HepG2 (cell line): ENCODE data around the gene UGGT1. TPM values are rescaled to one million over a fixed set of nuclear protein-coding genes. Genes with fewer than 3 reads are reported as not detected.

Source experiments
- ARID5B ChIP-seq: IDR thresholded peaks from 2 replicates; pipeline ENCODE4 v1.4.0; 2020; ENCODE audit warnings: mild to moderate bottlenecking, missing genetic modification reagents
- ATM ChIP-seq: fragments of 450-650 bp; IDR thresholded peaks from 2 replicates; pipeline ENCODE4 v1.7.1; 2017; ENCODE audit warnings: mild to moderate bottlenecking, borderline replicate concordance
- GATAD2A ChIP-seq: IDR thresholded peaks from 2 replicates; pipeline ENCODE4 v1.6.1; 2016
- GFI1 ChIP-seq: sonication (generic); formaldehyde crosslinking; IDR thresholded peaks from 2 replicates; pipeline ENCODE4 v1.5.0; 2020; ENCODE audit warnings: missing genetic modification reagents, mild to moderate bottlenecking, borderline replicate concordance
- HNF4G ChIP-seq, 2 experiments: sonication (generic) in 1 of 2; formaldehyde crosslinking in 1 of 2; IDR thresholded peaks; 2 replicates each; pipeline versions ENCODE4 v1.4.0 to v1.6.1; 2011 to 2020; ENCODE audit warnings: borderline replicate concordance in 2 of 2, low read depth in 2 of 2, mild to moderate bottlenecking in 2 of 2, low read length in 1 of 2, missing genetic modification reagents in 1 of 2, moderate library complexity in 1 of 2
- MED1 ChIP-seq: sonication (generic); formaldehyde crosslinking; IDR thresholded peaks from 2 replicates; pipeline ENCODE4 v1.4.0; 2020; ENCODE audit warnings: missing genetic modification reagents
- NFKBIZ ChIP-seq: IDR thresholded peaks from 2 replicates; pipeline ENCODE4 v1.6.1; 2018; ENCODE audit warnings: missing genetic modification reagents, missing compliant biosample characterization
- NONO ChIP-seq, 2 experiments: fragments of 450-650 bp in 1 of 2; sonication (generic) in 1 of 2; formaldehyde crosslinking in 1 of 2; IDR thresholded peaks in 1 of 2; conservative IDR thresholded peaks in 1 of 2; 2 replicates each; pipeline versions ENCODE4 v1.6.1 to v1.8.0; 2017 to 2022; ENCODE audit warnings: mild to moderate bottlenecking in 1 of 2, missing genetic modification reagents in 1 of 2, moderate library complexity in 1 of 2
- NR2F6 ChIP-seq, 2 experiments: IDR thresholded peaks; 2 replicates each; pipeline ENCODE4 v1.6.1; 2016; ENCODE audit warnings: antibody characterized with exemption in 1 of 2, mild to moderate bottlenecking in 1 of 2
- PAXIP1 ChIP-seq: sonication (generic); formaldehyde crosslinking; conservative IDR thresholded peaks from 2 replicates; pipeline ENCODE4 v1.4.0; 2020; ENCODE audit warnings: mild to moderate bottlenecking, missing genetic modification reagents, moderate library complexity
- SAP130 ChIP-seq: IDR thresholded peaks from 2 replicates; pipeline ENCODE4 v1.6.1; 2016; ENCODE audit warnings: low read depth
- SMC3 ChIP-seq: IDR thresholded peaks from 2 replicates; pipeline ENCODE4 v1.6.1; 2011; ENCODE audit warnings: low read length, improper control_type of control experiment
- SOX13 ChIP-seq, 3 experiments: fragments of 450-650 bp in 1 of 3; sonication (generic) in 1 of 3; formaldehyde crosslinking in 1 of 3; IDR thresholded peaks in 2 of 3; conservative IDR thresholded peaks in 1 of 3; 2 replicates each; pipeline versions ENCODE4 v1.5.0 to v1.6.1; 2016 to 2020; ENCODE audit warnings: antibody characterized with exemption in 1 of 3, mild to moderate bottlenecking in 1 of 3, missing compliant biosample characterization in 1 of 3, missing genetic modification reagents in 1 of 3, moderate library complexity in 1 of 3
- SOX6 ChIP-seq, 2 experiments: fragments of 450-650 bp in 1 of 2; sonication (generic) in 1 of 2; formaldehyde crosslinking in 1 of 2; IDR thresholded peaks; 2 replicates each; pipeline versions ENCODE4 v1.4.0 to v1.6.1; 2017 to 2020; ENCODE audit warnings: antibody characterized with exemption in 1 of 2, mild to moderate bottlenecking in 1 of 2, missing genetic modification reagents in 1 of 2
- TEAD3 ChIP-seq: optimal IDR thresholded peaks from 2 replicates; pipeline ENCODE3; 2016; ENCODE audit warnings: borderline replicate concordance
- TFAP4 ChIP-seq: sonication (generic); IDR thresholded peaks from 2 replicates; pipeline ENCODE4 v1.6.1; 2016; ENCODE audit warnings: low read depth, borderline replicate concordance
- ZNF501 ChIP-seq: sonication (generic); formaldehyde crosslinking; IDR thresholded peaks from 2 replicates; pipeline ENCODE4 v1.5.1; 2020; ENCODE audit warnings: mild to moderate bottlenecking, moderate library complexity, missing genetic modification reagents
- ZNF749 ChIP-seq: sonication (generic); formaldehyde crosslinking; IDR thresholded peaks from 2 replicates; pipeline ENCODE4 v1.8.0; 2022; ENCODE audit warnings: mild to moderate bottlenecking, missing genetic modification reagents, moderate library complexity, borderline replicate concordance
- ZNF879 ChIP-seq: sonication (generic); formaldehyde crosslinking; IDR thresholded peaks from 2 replicates; pipeline ENCODE4 v1.8.1; 2023; ENCODE audit warnings: missing genetic modification reagents
- polyA plus RNA-seq, 8 experiments: library from polyadenylated mRNA; depleted of rRNA in 3 of 8; stranded (reverse) in 7 of 8; unstranded in 1 of 8; fragments of >200 nt; fragmentation: Illumina TruSeq in 4 of 8; extraction: Trizol in 4 of 8; gene quantifications; 2 replicates each; pipeline versions ENCODE4 v1.2.1 to v1.2.3, GENCODE V29; 2011 to 2016; ENCODE audit warnings: low read depth in 4 of 8, missing spikeins in 1 of 8, mixed read lengths in 1 of 8; ENCODE audit not compliant: insufficient read depth in 1 of 8
- total RNA-seq, 5 experiments: library from RNA; depleted of rRNA; stranded (reverse); fragments of >200 nt; fragmentation: Illumina TruSeq; extraction: Trizol; gene quantifications; 2 replicates each; pipeline ENCODE4 v1.2.3, GENCODE V29; 2016; ENCODE audit warnings: low read depth in 1 of 5
- TF ChIP-seq, protein P1 (sequence below), 2 experiments: fragments of 450-650 bp in 1 of 2; sonication (generic) in 1 of 2; formaldehyde crosslinking; IDR thresholded peaks; 2 replicates each; pipeline versions ENCODE4 v1.5.0 to v1.8.0; 2020 to 2022; ENCODE audit warnings: mild to moderate bottlenecking in 1 of 2, missing genetic modification reagents in 1 of 2

Gene UGGT1
- total and polyA plus RNA-seq, 2 of the 13 experiments (the other 11 are each of a cell fraction or from before 2014, with no cell fraction given), result 35.8 to 83.2 TPM

DNA sequence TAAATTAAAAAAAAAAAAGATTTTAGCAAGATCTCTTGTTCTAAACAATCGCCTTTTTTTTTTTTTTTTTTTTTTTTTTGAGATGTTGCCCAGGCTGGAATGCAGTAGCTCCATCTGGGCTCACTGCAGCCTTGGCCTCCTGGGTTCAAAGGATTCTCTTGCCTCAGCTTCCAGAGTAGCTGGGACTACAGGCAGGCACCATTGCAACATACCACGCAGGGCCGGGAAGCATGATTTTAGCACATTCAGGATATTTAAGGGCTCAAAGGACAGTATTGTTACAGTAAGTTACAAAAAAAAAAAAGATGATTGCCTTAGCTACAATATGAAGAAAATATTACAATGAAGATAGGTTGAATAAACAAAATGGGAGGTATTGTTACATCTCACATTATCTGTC is 33.7 kb upstream of the UGGT1 start (continued):
- TF ChIP-seq PAXIP1 (peak; percentile 34; the same call in 1 of the 2 replicates), MED1 (CRISPR knock-in tag) (peak; percentile 40; the same call in 1 of the 2 replicates), NR2F6 (IDR thresholded peaks at IDR 0.05) (no peak), NR2F6 (CRISPR knock-in tag; IDR thresholded peaks at IDR 0.05) (peak; percentile 57), NONO (IDR thresholded peaks at IDR 0.05) (no peak), NONO (CRISPR knock-in tag; conservative IDR thresholded peaks at IDR 0.05) (peak; percentile 49; the same call in 1 of the 2 replicates), SAP130 (peak; percentile 47), ZNF879 (no peak), SOX6 (IDR thresholded peaks at IDR 0.05) (no peak), SOX6 (CRISPR knock-in tag; IDR thresholded peaks at IDR 0.05) (peak; percentile 85), TFAP4 (0 out of 2 replicates have a peak, but pooled peaks have one; percentile 16), ZNF749 (CRISPR knock-in tag) (no peak), GATAD2A (peak; percentile 74), ARID5B (CRISPR knock-in tag) (peak; percentile 72), ZNF501 (CRISPR knock-in tag) (no peak), HNF4G (IDR thresholded peaks at IDR 0.05; ENCODE audit: borderline replicate concordance, low read depth, low read length) (peak; percentile 69), HNF4G (CRISPR knock-in tag; IDR thresholded peaks at IDR 0.05; ENCODE audit: borderline replicate concordance, low read depth) (no peak), SOX13 (IDR thresholded peaks at IDR 0.05) (no peak), SOX13 (CRISPR knock-in tag; conservative IDR thresholded peaks at IDR 0.05 in 1 of 2, IDR thresholded peaks at IDR 0.05 in 1 of 2) (peak in 1 of 2 experiments; percentile 80; a peak in 2 of 4 replicates), NFKBIZ (CRISPR knock-in tag) (no peak), GFI1 (no peak), ATM (no peak), TEAD3 (CRISPR knock-in tag) (peak; percentile 78), SMC3 (0 out of 2 replicates have a peak, but pooled peaks have one; percentile 14)
- TF ChIP-seq, protein P1, sequence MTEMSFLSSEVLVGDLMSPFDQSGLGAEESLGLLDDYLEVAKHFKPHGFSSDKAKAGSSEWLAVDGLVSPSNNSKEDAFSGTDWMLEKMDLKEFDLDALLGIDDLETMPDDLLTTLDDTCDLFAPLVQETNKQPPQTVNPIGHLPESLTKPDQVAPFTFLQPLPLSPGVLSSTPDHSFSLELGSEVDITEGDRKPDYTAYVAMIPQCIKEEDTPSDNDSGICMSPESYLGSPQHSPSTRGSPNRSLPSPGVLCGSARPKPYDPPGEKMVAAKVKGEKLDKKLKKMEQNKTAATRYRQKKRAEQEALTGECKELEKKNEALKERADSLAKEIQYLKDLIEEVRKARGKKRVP (CRISPR knock-in tag; IDR thresholded peaks at IDR 0.05), result peak in 1 of 2 experiments; percentile 74; a peak in 2 of 4 replicates
